Fibroblast of the aortic adventitia (primary cell): Measurements from ENCODE around the gene ALOXE3. TPM values are rescaled to one million over a fixed set of nuclear protein-coding genes. Genes with fewer than 3 reads are reported as not detected.

Experiments used
- DNase-seq: peaks from one replicate; pipeline ENCODE4 v3.0.0-alpha.2; 2010; ENCODE audit warnings: low read depth
- H3K4me3 ChIP-seq: 2 replicates; pipeline ENCODE4 v1.5.1; 2011; ENCODE audit warnings: low read depth, mild to moderate bottlenecking, control low read depth, low read length, moderate library complexity
- total RNA-seq: library from RNA; depleted of rRNA; stranded (reverse); fragments of >200 nt; gene quantifications from 2 replicates; pipeline ENCODE4 v1.2.3, GENCODE V29; 2012; ENCODE audit warnings: low replicate concordance
- TF ChIP-seq, protein P1 (sequence below): IDR thresholded peaks from 2 replicates; pipeline ENCODE4 v1.5.1; 2011; ENCODE audit warnings: mild to moderate bottlenecking, low read length, control low read depth, inconsistent platforms; ENCODE audit not compliant: insufficient read depth

ALOXE3 gene
- total RNA-seq, 1 donor, result 0.09 TPM

DNA sequence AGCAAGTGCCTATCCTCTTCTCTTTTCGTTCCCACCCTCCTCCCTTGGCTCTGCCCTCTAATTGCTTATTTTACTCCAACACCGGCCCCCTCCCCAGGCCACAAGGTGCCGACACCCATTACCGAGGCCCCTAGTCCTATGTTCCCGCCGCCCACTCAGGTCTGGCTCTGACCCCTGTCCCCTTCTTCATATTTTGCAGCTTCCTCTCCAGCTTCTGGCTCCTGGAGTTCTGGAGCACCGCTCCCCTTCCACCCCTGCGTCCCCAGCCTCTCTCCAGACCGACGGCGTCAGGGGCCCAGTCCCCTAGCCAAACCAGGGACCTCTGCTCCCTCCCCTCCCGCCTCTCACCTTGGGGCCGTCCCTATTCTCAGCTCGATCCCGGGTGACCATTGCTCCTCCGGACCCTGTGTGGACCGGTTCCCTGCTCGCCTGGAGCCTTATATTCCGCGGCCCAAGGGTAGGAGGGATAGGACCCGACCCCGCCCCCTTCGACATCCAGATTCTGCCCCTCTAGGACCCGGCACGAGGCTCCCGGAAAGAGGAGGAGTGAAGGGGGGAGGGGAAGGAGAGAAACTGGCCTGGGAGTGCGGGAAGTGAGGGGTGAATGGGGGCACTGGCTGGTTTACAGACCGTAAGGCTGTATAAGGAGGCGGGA lies 5.5 kb upstream of the ALOXE3 start, which contains the start of gene HES7:
Gene HES7 (minus strand): TSS at position 412 of the 655 bp plus-strand sequence. CDS start 22 bp downstream, at position 390.
- H3K4me3 ChIP-seq, result peak within 1 kb of the TSS; percentile 71
- no peak for DNase-seq
- TF ChIP-seq, protein P1, sequence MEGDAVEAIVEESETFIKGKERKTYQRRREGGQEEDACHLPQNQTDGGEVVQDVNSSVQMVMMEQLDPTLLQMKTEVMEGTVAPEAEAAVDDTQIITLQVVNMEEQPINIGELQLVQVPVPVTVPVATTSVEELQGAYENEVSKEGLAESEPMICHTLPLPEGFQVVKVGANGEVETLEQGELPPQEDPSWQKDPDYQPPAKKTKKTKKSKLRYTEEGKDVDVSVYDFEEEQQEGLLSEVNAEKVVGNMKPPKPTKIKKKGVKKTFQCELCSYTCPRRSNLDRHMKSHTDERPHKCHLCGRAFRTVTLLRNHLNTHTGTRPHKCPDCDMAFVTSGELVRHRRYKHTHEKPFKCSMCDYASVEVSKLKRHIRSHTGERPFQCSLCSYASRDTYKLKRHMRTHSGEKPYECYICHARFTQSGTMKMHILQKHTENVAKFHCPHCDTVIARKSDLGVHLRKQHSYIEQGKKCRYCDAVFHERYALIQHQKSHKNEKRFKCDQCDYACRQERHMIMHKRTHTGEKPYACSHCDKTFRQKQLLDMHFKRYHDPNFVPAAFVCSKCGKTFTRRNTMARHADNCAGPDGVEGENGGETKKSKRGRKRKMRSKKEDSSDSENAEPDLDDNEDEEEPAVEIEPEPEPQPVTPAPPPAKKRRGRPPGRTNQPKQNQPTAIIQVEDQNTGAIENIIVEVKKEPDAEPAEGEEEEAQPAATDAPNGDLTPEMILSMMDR, result no peak

DNA sequence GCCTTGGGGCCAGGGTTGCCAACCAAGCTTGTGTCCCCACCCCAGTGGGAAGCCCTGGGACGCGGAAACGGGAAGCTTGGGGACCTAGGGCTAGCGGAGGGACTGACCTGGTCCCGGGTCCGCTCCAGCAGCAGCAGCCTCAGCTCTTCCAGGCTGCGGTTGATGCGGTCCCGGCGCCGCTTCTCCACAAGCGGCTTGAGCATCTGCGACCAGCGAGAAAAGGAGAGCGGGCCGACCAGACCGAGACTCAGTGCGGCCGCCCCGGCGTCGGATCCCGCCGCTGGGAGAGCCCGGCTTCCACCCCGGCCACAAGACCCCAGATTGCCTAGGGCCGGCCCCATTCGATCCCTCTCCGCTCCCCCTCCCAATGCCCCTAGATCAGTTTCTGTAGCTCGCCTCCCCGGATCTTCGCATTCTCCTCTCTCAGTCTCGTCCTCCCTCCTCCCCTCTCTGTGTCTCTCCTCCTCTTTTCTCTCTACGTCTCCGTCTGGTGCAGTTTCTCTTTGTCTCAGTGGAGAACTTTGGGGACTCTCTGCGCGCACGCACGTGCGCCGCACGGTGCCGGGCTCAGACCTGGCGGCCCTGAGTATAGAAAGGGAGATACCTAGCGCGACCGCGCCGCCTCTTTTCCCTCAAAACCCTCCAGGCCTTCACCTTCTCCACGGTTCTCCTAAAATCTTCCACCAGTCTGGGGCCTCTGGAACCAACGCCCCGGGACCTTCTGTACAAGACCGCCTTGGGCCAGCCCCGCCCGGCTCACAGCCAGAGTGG lies 4.8 kb upstream of the ALOXE3 start:
- peak; percentile 34 for DNase-seq
- peak overlapping the region; percentile 71 for H3K4me3 ChIP-seq
- TF ChIP-seq, protein P1, result no peak

DNA sequence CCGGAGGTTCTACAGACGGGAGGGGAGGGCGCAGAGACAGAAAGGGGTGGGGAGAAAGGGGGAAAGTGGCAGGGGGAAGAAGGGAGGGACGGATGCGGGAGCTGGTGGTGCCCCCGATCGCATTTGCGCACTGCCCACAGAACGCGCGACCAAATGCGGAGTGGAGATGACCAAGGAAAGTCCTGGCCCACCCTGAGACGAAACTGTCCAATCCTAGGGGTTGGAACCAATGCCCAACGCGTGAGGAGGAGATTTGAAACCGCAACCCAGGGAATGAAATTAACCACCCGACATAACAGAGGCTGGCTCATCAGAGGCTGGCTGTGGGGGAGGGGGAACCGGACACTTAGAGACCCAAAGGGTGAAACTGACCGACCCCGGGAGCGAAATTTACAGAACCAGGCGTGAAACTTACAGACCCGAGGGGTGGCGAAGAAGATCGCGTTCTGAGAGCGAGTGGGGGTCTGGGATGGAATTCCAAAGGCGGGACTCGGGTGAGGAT lies 4.2 kb upstream of the ALOXE3 start:
- TF ChIP-seq, protein P1, result no peak
- peak; percentile 55 for DNase-seq
- peak overlapping the region; percentile 71 for H3K4me3 ChIP-seq

DNA sequence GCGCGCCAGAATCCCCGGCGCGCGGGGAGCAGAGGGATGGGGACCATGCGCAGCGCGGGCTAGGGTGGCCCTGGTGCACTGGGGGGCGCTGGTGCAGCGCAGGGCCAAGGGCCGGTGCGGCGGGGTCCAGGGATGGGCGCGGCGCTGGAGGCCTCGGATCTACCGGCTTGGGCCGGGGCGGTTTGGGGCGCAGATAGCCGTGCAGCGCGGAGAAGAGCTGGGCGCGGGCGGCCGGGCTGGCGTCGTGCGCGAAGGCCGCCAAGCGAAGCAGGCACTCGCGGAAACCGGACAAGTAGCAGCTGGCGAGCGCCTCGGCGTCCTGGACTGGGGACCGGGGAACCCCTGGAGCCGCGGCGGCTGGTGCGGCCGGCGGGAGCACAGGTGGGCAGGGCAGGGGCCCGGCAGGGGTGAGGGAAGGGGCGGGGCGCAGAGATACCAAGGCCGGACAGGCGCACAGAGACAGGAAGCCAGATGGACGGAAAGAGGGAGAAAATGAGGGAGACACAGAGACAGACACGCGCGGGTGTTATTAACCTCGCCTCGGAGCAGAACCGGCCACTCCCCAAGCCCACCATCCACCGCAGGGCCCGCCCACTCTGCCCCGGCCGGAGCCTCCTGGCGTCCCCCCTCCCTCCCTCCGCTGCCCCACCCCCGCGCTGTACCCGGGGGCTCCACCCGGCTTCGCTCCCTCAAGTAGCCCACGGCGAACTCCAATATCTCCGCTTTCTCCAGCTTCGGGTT lies 3.5 kb upstream of the ALOXE3 start:
- H3K4me3 ChIP-seq, result peak overlapping the region; percentile 71
- TF ChIP-seq, protein P1, result peak; percentile 43
- peak; percentile 45 for DNase-seq

DNA sequence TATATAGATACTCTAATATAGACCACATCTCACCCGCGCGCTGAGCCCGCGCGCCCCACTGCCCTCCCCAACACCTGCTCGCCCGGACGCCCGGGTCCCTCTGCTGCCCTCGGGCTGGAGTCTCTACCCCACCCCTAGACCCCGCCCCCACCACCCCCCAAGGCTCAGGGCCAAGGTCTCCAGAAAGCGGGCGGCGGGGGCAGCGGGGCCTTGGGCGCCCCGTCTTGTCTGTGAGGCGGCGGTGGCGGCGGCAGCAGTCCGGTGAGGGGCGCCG lies 3.0 kb upstream of the ALOXE3 start:
- TF ChIP-seq, protein P1, result no peak
- no peak for DNase-seq
- H3K4me3 ChIP-seq, result peak overlapping the region; percentile 71

DNA sequence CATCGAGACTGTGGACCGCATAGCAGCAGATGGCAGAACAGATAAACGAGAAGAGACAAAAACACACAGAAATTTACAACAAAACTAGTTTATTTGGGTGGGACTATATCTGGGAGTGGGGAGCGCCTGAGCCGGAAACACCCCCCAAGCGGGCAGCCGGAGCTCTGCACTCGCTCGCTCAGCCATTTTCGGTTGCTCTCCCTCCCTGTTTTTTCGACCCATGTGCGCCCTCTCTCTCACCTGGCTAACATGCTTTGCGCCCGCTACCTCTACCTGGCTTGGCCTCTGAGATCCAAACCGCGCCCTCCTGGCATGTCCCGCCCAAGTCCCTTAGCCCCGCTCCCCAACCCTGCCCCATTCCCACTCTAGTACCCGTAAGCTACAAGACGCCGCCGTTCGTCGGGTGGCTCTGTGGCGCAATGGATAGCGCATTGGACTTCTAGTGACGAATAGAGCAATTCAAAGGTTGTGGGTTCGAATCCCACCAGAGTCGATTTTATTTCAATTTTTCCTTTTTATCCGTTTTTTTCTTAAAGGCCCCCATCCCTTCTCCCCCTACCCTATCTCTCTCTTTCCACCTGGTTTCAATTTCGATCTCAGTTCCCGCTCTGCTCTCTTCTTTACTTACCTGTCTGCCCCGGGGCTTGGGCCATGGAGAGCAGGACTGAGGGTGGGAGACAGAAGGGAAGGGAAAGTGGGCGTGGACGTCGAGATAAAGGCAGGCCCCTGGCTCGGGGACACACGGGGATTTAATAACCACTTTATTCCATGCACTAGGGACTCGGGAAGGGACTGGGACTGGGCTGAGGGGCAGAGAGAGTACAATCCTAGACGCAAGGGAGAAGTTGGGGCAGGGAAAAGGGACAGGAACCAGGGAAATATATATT lies 2.4 kb upstream of the ALOXE3 start:
- peak overlapping the region; percentile 71 for H3K4me3 ChIP-seq
- TF ChIP-seq, protein P1, result peak; percentile 48
- peak; percentile 76 for DNase-seq
